ENCODE results near the gene TRIM65. TPM values are rescaled to one million over a fixed set of nuclear protein-coding genes. Genes with fewer than 3 reads are reported as not detected.

Gene TRIM65
- total RNA-seq, 2 donors from 2014 or later = 12.5 to 21.0 TPM

GRCh38 chr17:75919611-75920010 is 22.9 kb upstream of the TRIM65 start:
- intact Hi-C loops (cut with DNase I) = loop anchor here (10.0 kb wide), 1 partner anchor 375 kb away; no protein-coding TSS in a partner anchor
- no peak for DNase-seq
- Histone ChIP-seq H3K36me3 (replicated peaks in 1 of 2; ENCODE audit: insufficient read depth in 1 of 2, low read depth in 2 of 2) (no peaks in the 10 kb centered on the region), H3K4me1 (no peaks in the 10 kb centered on the region), H3K4me3 (no peak overlapping the region), H3K27me3 (no peaks in the 10 kb centered on the region), H3K9me3 (no peaks in the 10 kb centered on the region), H3K27ac (no peak overlapping the region)
- TF ChIP-seq POLR2A (IDR thresholded peaks at IDR 0.05) (no peak), CTCF (IDR thresholded peaks at IDR 0.05) (no peak)
- WGBS, 2 donors = 95% methylated on average over 16 to 21 of the region's 22 CpGs
- ATAC-seq = no peak

GRCh38 chr17:75917917-75918445 is 21.2 kb upstream of the TRIM65 start:
- H3K4me1 ChIP-seq = no peaks in the 10 kb centered on the region
- no peak overlapping the region for H3K4me3 ChIP-seq
- ATAC-seq (no peak), DNase-seq (no peak)
- H3K36me3 ChIP-seq (replicated peaks in 1 of 2; ENCODE audit: insufficient read depth in 1 of 2, low read depth in 2 of 2) = no peaks in the 10 kb centered on the region
- no peak overlapping the region for H3K27ac ChIP-seq
- TF ChIP-seq POLR2A (IDR thresholded peaks at IDR 0.05) (no peak), CTCF (IDR thresholded peaks at IDR 0.05) (no peak)
- intact Hi-C loops (cut with DNase I) = loop anchor here (10.0 kb wide), 1 partner anchor 377 kb away; no protein-coding TSS in a partner anchor
- H3K27me3 ChIP-seq = no peaks in the 10 kb centered on the region
- H3K9me3 ChIP-seq = no peaks in the 10 kb centered on the region
- WGBS, 2 donors = 93 to 98% methylated on average over 13 to 29 of the region's 31 CpGs

GRCh38 chr17:75917141-75917916 is 20.6 kb upstream of the TRIM65 start:
- no peaks in the 10 kb centered on the region for H3K36me3 ChIP-seq (replicated peaks in 1 of 2; ENCODE audit: insufficient read depth in 1 of 2, low read depth in 2 of 2)
- DNase-seq = no peak
- ATAC-seq = no peak
- intact Hi-C loops (cut with DNase I) = loop anchor here (10.0 kb wide), 1 partner anchor 377 kb away; no protein-coding TSS in a partner anchor
- H3K4me3 ChIP-seq = no peak overlapping the region
- 79 to 92% methylated on average over 18 to 23 of the region's 23 CpGs for WGBS, 2 donors
- H3K27me3 ChIP-seq = no peaks in the 10 kb centered on the region
- H3K9me3 ChIP-seq = no peaks in the 10 kb centered on the region
- H3K4me1 ChIP-seq = no peaks in the 10 kb centered on the region
- H3K27ac ChIP-seq = no peak overlapping the region
- no peak for TF ChIP-seq CTCF (IDR thresholded peaks at IDR 0.05)
- no peak for TF ChIP-seq POLR2A (IDR thresholded peaks at IDR 0.05)

GRCh38 chr17:75915268-75915667 is 18.5 kb upstream of the TRIM65 start:
- WGBS, 2 donors = 85 to 94% methylated on average over 3 to 8 of the region's 8 CpGs
- no peaks in the 10 kb centered on the region for H3K36me3 ChIP-seq (replicated peaks in 1 of 2; ENCODE audit: insufficient read depth in 1 of 2, low read depth in 2 of 2)
- TF ChIP-seq CTCF (IDR thresholded peaks at IDR 0.05) = no peak
- TF ChIP-seq POLR2A (IDR thresholded peaks at IDR 0.05) = no peak
- intact Hi-C loops (cut with DNase I) = loop anchor here (10.0 kb wide), 1 partner anchor 380 kb away; no protein-coding TSS in a partner anchor
- no peak for DNase-seq
- H3K9me3 ChIP-seq = no peaks in the 10 kb centered on the region
- ATAC-seq = no peak
- H3K27me3 ChIP-seq = no peaks in the 10 kb centered on the region
- H3K27ac ChIP-seq = no peak overlapping the region
- no peak overlapping the region for H3K4me3 ChIP-seq
- H3K4me1 ChIP-seq = no peaks in the 10 kb centered on the region
